Small intestine (tissue), 7 donors: Measurements from ENCODE around the gene MAST2. TPM values are rescaled to one million over a fixed set of nuclear protein-coding genes. Genes with fewer than 3 reads are reported as not detected.
A peak's percentile ranks its signal among the peaks of the same experiment; 100 is the strongest.

Experiments
- DNase-seq, 2 donors: peaks; one replicate each; pipeline versions ENCODE4 v3.0.0 to v3.0.0-alpha.2; 2013
- FAIRE-seq: peaks from 2 replicates; lab custom pipeline; 2012; peaks lifted over from hg19 to GRCh38; lab: Jason Lieb, UNC
- H3K27ac ChIP-seq, 3 donors: one replicate each; pipeline ENCODE4 v1.5.1; 2013; ENCODE audit warnings: low read length in 2 of 3, mild to moderate bottlenecking in 2 of 3, control low read depth in 1 of 3, inconsistent platforms in 1 of 3, low read depth in 1 of 3, moderate library complexity in 1 of 3
- H3K27me3 ChIP-seq, 3 donors: one replicate each; pipeline ENCODE4 v1.6.1; 2013; ENCODE audit warnings: low read length in 3 of 3, inconsistent platforms in 1 of 3; ENCODE audit not compliant: control insufficient read depth in 3 of 3, insufficient read depth in 3 of 3
- H3K36me3 ChIP-seq, 3 donors: one replicate each; pipeline ENCODE4 v1.6.1; 2013; ENCODE audit warnings: low read length in 3 of 3, inconsistent platforms in 1 of 3, low read depth in 1 of 3, mild to moderate bottlenecking in 1 of 3, moderate library complexity in 1 of 3; ENCODE audit not compliant: control insufficient read depth in 3 of 3, insufficient read depth in 2 of 3
- H3K4me1 ChIP-seq, 3 donors: one replicate each; pipeline ENCODE4 v1.6.1; 2013; ENCODE audit warnings: low read length in 2 of 3, inconsistent platforms in 1 of 3, low read depth in 1 of 3, mild to moderate bottlenecking in 1 of 3, moderate library complexity in 1 of 3; ENCODE audit not compliant: control insufficient read depth in 3 of 3, insufficient read depth in 2 of 3
- H3K4me3 ChIP-seq, 3 donors: one replicate each; pipeline ENCODE4 v1.5.1; 2013; ENCODE audit warnings: low read length in 3 of 3, control low read depth in 1 of 3, inconsistent platforms in 1 of 3, low read depth in 1 of 3, mild to moderate bottlenecking in 1 of 3, moderate library complexity in 1 of 3
- H3K9me3 ChIP-seq, 2 donors: one replicate each; pipeline ENCODE4 v1.6.1; 2013; ENCODE audit warnings: low read depth in 1 of 2, low read length in 1 of 2; ENCODE audit not compliant: control insufficient read depth in 2 of 2, insufficient read depth in 1 of 2
- WGBS, 3 donors: extraction: QIAGEN DNeasy Blood & Tissue Kit; methylation state at CpG; one replicate each; pipeline ENCODE4 v1.1.7; 2013; 5-methylcytosine and 5-hydroxymethylcytosine counted together
- polyA plus RNA-seq, 4 donors: library from polyadenylated mRNA; stranded (reverse) in 3 of 4; unstranded in 1 of 4; fragments of 200-250 nt in 3 of 4; fragments of 120-200 nt in 1 of 4; gene quantifications; one replicate each; pipeline versions ENCODE4 v1.2.1 to v1.2.3, GENCODE V29; 2013
- donor health status: healthy with polysubstance abuse.
- donor health status: control.
- donor health status: control.
- donor health status: Bipolar disorder and iron deficiency.
- donor health status: healthy.

Gene MAST2
- polyA plus RNA-seq, 4 donors = 23.3 to 70.2 (median 41.8) TPM

DNA sequence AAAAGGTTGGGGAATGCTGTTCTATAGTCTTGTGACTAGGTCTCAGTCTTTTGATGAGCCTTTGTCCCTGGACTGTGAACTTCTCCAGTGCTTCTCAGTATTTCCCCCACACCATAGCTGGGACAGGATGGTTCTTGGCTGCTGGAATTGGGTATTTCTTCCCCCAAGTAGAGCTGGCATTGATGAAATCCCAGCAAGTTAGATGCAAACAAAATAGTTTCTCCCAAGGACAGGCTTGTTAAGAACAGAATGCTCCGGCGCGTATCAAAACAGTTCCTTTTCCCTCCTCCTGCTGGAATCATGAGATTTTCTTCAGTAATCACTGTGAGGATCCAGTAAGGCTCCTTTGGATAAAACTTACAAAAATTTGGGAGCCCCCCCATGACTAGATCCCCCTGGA is 166.5 kb downstream of the MAST2 start:
- H3K27ac ChIP-seq = peak overlapping the region; percentile 23 to 69 (median 46)
- no peaks in the 10 kb centered on the region for H3K27me3 ChIP-seq
- H3K4me1 ChIP-seq = peaks cover 4 to 35% (median 16%) of the 10 kb centered on the region in 3 donors
- peak; percentile 30 to 37 for DNase-seq
- no peak overlapping the region for H3K4me3 ChIP-seq
- peaks cover 0 to 19% of the 10 kb centered on the region in 2 donors for H3K9me3 ChIP-seq
- WGBS, 3 donors = 83 to 96% (median 86%) methylated on average over 3 of the region's 3 CpGs
- peaks cover 0 to 14% (median 2%) of the 10 kb centered on the region in 3 donors for H3K36me3 ChIP-seq
- FAIRE-seq = no peak

GRCh38 chr1:45971335-45971734 is 167.9 kb downstream of the MAST2 start:
- FAIRE-seq (no peak), DNase-seq (no peak)
- Histone ChIP-seq H3K4me1 (peaks cover 4 to 46% (median 18%) of the 10 kb centered on the region in 3 donors), H3K27me3 (no peaks in the 10 kb centered on the region), H3K9me3 (peaks cover 0 to 19% of the 10 kb centered on the region in 2 donors), H3K27ac (peak overlapping the region in 1 of 3 donors; percentile 92), H3K4me3 (no peak overlapping the region), H3K36me3 (peaks cover 0 to 13% (median 2%) of the 10 kb centered on the region in 3 donors)
- 94 to 100% (median 94%) methylated on average over 3 of the region's 3 CpGs for whole genome bisulfite sequencing, 3 donors

GRCh38 chr1:45971922-45972531 is 168.6 kb downstream of the MAST2 start:
- peak in 1 of 2 donors; percentile 20 for DNase-seq

DNA sequence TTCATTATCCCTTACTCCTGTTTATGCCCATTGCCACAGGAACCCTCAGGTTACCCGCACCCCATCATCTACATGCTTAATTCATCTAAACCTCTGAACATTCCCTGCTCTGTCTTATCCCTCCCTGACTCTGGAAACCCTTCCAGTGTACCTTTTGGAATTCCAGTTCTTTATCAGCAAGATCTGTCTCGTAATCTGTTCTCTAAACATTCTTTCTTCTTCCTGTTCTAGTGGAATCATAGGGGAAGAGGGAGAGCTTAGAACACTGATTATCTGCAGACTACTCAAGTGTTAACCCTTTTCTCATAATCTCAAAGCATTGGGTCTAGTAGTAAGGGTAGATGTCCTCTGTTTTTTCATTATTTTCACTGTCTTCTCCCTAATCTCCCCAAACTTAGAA is 169.2 kb downstream of the MAST2 start:
- Histone ChIP-seq H3K4me1 (peaks cover 4 to 46% (median 18%) of the 10 kb centered on the region in 3 donors), H3K27ac (peak overlapping the region; percentile 81 to 92 (median 91))
- no peak for FAIRE-seq

More at GRCh38 chr1:45971922-45972531, 168.6 kb downstream of the MAST2 start:
- H3K4me3 ChIP-seq = no peak overlapping the region
- H3K27me3 ChIP-seq = no peaks in the 10 kb centered on the region
- 62 to 88% (median 76%) methylated on average over 5 of the region's 5 CpGs for WGBS, 3 donors
- peaks cover 0 to 19% of the 10 kb centered on the region in 2 donors for H3K9me3 ChIP-seq
- peaks cover 4 to 46% (median 18%) of the 10 kb centered on the region in 3 donors for H3K4me1 ChIP-seq
- peaks cover 0 to 10% (median 2%) of the 10 kb centered on the region in 3 donors for H3K36me3 ChIP-seq
- FAIRE-seq = no peak
- H3K27ac ChIP-seq = peak overlapping the region; percentile 81 to 92 (median 91)

GRCh38 chr1:45973121-45973520 is 169.7 kb downstream of the MAST2 start:
- no peaks in the 10 kb centered on the region for H3K27me3 ChIP-seq
- peak overlapping the region in 2 of 3 donors; percentile 90 to 92 for H3K27ac ChIP-seq
- peak; percentile 90 to 98 for DNase-seq
- FAIRE-seq = peak; percentile 85
- H3K9me3 ChIP-seq = peaks cover 0 to 20% of the 10 kb centered on the region in 2 donors
- peaks cover 0 to 10% (median 2%) of the 10 kb centered on the region in 3 donors for H3K36me3 ChIP-seq
- H3K4me1 ChIP-seq = peaks cover 4 to 46% (median 18%) of the 10 kb centered on the region in 3 donors
- 18 to 72% (median 54%) methylated on average over 3 of the region's 3 CpGs for WGBS, 3 donors
- H3K4me3 ChIP-seq = no peak overlapping the region

More for the DNA sequence above, 169.2 kb downstream of the MAST2 start:
- DNase-seq = peak in 1 of 2 donors; percentile 54
- 48 to 75% (median 71%) methylated on average over 2 of the region's 2 CpGs for WGBS, 3 donors
- Histone ChIP-seq H3K36me3 (peaks cover 0 to 10% (median 2%) of the 10 kb centered on the region in 3 donors), H3K27me3 (no peaks in the 10 kb centered on the region), H3K4me3 (no peak overlapping the region), H3K9me3 (peaks cover 0 to 19% of the 10 kb centered on the region in 2 donors)

GRCh38 chr1:45974541-45975269 is 171.3 kb downstream of the MAST2 start:
- no peaks in the 10 kb centered on the region for H3K27me3 ChIP-seq
- peaks cover 4 to 52% (median 18%) of the 10 kb centered on the region in 3 donors for H3K4me1 ChIP-seq
- peaks cover 0 to 10% (median 2%) of the 10 kb centered on the region in 3 donors for H3K36me3 ChIP-seq
- DNase-seq = peak; percentile 75 to 77
- H3K4me3 ChIP-seq = no peak overlapping the region
- no peak for FAIRE-seq
- H3K27ac ChIP-seq = peak overlapping the region; percentile 77 to 92 (median 90)
- 92 to 100% (median 100%) methylated on average over 1 of the region's 1 CpG for WGBS, 3 donors
- peaks cover 0 to 15% of the 10 kb centered on the region in 2 donors for H3K9me3 ChIP-seq

- DNase-seq (no peak), FAIRE-seq (no peak)
- Histone ChIP-seq H3K9me3 (peaks cover 0 to 20% of the 10 kb centered on the region in 2 donors), H3K27ac (no peak overlapping the region), H3K27me3 (no peaks in the 10 kb centered on the region), H3K4me1 (peaks cover 7 to 51% (median 15%) of the 10 kb centered on the region in 3 donors), H3K36me3 (peaks cover 0 to 12% (median 2%) of the 10 kb centered on the region in 3 donors), H3K4me3 (no peak overlapping the region)
- 64 to 87% (median 82%) methylated on average over 3 of the region's 3 CpGs for WGBS, 3 donors
Measured at GRCh38 chr1:45976623-45977022, 173.2 kb downstream of the MAST2 start.

DNA sequence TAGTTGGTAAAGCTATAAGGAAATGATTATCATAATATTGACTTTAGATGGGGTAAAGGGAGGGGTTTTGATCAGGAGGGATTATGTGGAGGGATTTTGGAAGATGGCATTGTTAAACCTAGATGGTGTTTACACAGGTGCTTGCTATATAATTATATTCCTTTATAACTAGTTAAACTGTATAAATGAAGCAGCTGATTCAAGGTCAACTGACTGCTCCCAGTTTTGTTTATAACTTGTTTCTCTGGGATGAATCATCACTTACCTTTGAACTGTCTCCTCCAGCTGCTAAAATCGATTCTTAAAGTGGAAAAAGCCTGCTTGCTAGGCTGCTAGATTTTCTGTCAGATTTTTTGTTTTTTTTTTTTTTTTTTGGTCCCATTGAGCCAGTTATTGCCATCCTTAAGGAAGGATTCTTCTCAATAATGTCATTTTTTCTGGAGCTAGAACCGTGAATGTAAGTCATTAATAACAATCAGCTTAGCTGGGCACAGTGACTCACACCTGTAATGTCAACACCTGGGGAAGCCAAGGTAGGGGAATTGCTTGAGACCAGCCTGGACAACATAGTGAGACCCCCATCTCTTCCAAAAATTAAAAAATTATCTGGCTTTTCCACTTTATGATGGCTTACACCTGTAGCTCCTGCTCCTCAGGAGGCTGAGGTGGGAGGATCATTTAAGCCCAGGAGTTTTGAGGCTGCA is 175.8 kb downstream of the MAST2 start:
- Histone ChIP-seq H3K4me1 (peaks cover 3 to 39% (median 6%) of the 10 kb centered on the region in 3 donors), H3K4me3 (peak overlapping the region in 1 of 3 donors; percentile 29), H3K27ac (peak overlapping the region; percentile 58 to 84 (median 78)), H3K9me3 (peaks cover 0 to 14% of the 10 kb centered on the region in 2 donors), H3K36me3 (peaks cover 0 to 7% (median 0%) of the 10 kb centered on the region in 3 donors), H3K27me3 (no peaks in the 10 kb centered on the region)
- 8 to 42% (median 25%) methylated on average over 2 of the region's 2 CpGs for WGBS, 3 donors
- DNase-seq = peak; percentile 89 to 95
- FAIRE-seq = peak; percentile 33
